Measurements from ENCODE around the gene CPN2. TPM values are rescaled to one million over a fixed set of nuclear protein-coding genes. Genes with fewer than 3 reads are reported as not detected.

Gene CPN2
- polyA plus RNA-seq, 2 of the 4 experiments (the other 2 are of a cell fraction) = not detected

- ATAC-seq = no peak
- Histone ChIP-seq H3K4me3 (no peak overlapping the region), H3K9me3 (no peaks in the 10 kb centered on the region), H3K4me2 (no peak overlapping the region), H3K4me1 (peaks cover 7% of the 10 kb centered on the region; the same call in 1 of the 3 replicates), H3K27ac (no peak overlapping the region)
- POLR2A ChIA-PET = no interaction called here
- CTCF ChIA-PET = interaction anchor here (0.6 to 1.7 kb wide), 3 partner anchors 13 to 58 kb away, joined by 3 to 6 read pairs (median 4); no protein-coding TSS in a partner anchor
- WGBS (ENCODE audit: missing lambda C conversion rate) = 77% methylated on average over 8 of the region's 9 CpGs
- DNase-seq (ENCODE audit: low read depth in 1 of 2, low spot score in 1 of 2) = no peak
- no peak for TF ChIP-seq CTCF (IDR thresholded peaks at IDR 0.05)
- TF ChIP-seq EP300 (IDR thresholded peaks at IDR 0.05) = no peak
- TF ChIP-seq TP53 (CRISPR knock-in tag; IDR thresholded peaks at IDR 0.05) = no peak
- no peak for TF ChIP-seq FOSL2 (IDR thresholded peaks at IDR 0.05)
- TF ChIP-seq FOSL2 (CRISPR knock-in tag; IDR thresholded peaks at IDR 0.05) = no peak
- TF ChIP-seq BHLHE40 (IDR thresholded peaks at IDR 0.05; ENCODE audit: low read depth, low read length) = no peak
- no peak for TF ChIP-seq EHMT2 (IDR thresholded peaks at IDR 0.05; ENCODE audit: low read depth)
- TF ChIP-seq CHD4 (IDR thresholded peaks at IDR 0.05; ENCODE audit: borderline replicate concordance) = no peak
- no peak for TF ChIP-seq HEYL (CRISPR knock-in tag; IDR thresholded peaks at IDR 0.05)
- TF ChIP-seq NFE2L2 (conservative IDR thresholded peaks at IDR 0.05; ENCODE audit: low read length) = no peak
- TF ChIP-seq NR3C1 (IDR thresholded peaks at IDR 0.05) = no peak
- no peak for TF ChIP-seq POLR2A (IDR thresholded peaks at IDR 0.05; ENCODE audit: low read length)
- no peak for TF ChIP-seq MAX (IDR thresholded peaks at IDR 0.05)
- no peak for TF ChIP-seq CBX2 (IDR thresholded peaks at IDR 0.05; ENCODE audit: borderline replicate concordance, low read depth)
- no peak for TF ChIP-seq HMGXB4 (CRISPR knock-in tag; IDR thresholded peaks at IDR 0.05; ENCODE audit: borderline replicate concordance)
- no peak for TF ChIP-seq PBX3 (IDR thresholded peaks at IDR 0.05)
- no peak for TF ChIP-seq MYC (IDR thresholded peaks at IDR 0.05; ENCODE audit: borderline replicate concordance, low read length)
- TF ChIP-seq REST (IDR thresholded peaks at IDR 0.05) = no peak
- no peak for TF ChIP-seq HOXB13 (CRISPR knock-in tag; IDR thresholded peaks at IDR 0.05; ENCODE audit: low read depth)
- no peak for FAIRE-seq
Observed at GRCh38 chr3:194382892-194383223, 31.7 kb upstream of the CPN2 start.
